GM21423 (cell line): ENCODE data around the gene KIAA1549.

ENCODE experiments used
- ATAC-seq: cut with Tn5 transposase; IDR thresholded peaks from one replicate; pipeline ENCODE4 v1.9.1; 2021; ENCODE audit warnings: mild to moderate bottlenecking, moderate library complexity; ENCODE audit not compliant: unreplicated experiment

The KIAA1549 gene

GRCh38 chr7:138861051-138861450 is 120.1 kb downstream of the KIAA1549 start:
- no peak for ATAC-seq

DNA sequence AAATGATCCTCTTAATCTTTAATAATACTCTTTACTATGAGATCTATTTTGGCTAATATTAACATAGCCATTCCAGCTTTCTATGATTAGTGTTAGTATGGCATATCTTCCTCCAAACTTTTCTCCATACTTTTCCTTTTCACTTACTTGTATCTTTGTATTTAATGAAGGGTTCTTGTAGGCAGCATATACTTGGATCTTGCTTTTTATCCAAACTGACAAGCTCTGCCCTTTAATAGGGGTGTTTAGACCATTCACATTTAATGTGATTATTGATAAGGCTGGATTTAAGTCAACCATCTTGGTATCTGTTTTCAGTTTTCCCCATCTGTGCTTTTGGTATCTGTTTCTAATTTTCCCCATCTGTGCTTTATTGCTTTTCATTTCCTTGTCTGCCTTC is 123.5 kb downstream of the KIAA1549 start:
- ATAC-seq = no peak

DNA sequence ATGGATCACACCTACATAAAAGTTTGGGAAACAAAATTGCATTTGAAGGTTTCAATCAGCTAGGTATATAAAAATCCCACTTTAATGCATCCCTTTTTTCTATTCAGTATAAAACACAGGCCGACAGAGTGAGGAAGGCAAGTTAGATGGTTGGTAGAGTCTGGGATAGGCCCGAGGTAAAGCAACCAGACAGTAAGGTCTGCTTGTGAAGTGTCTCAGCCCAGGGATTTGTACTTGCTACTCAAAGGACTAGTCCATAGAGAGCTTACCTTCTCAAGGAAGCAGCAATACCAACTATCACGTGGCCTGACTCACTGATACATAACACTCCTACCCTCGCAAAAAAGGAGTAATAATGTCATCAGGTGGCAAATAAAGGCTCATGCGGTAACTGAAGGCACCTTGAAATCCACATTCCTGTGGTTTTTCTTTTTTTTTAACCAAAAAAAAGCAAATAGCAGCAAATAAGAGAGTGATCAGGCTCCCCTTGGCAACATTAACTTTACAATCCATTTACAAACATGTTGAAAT is 127.0 kb downstream of the KIAA1549 start:
- no peak for ATAC-seq

DNA sequence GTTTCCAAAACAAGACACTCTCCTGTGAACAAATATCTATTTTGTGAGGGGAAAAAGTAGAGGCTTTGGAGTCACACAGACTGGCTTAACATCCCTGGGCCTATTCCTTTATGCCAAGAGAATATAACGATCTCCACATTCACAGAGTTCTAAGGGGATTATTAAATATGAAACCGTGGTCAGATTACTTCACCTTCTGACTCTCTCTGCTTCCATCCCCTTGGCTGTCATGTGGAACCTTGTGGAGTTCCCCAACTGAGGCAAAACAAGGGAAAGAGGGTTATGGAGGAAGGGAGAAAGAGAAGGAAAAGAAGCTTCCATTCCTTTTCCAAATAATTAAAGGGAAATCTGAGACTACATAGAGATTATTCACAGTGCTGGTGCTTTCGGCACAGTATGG is 127.7 kb downstream of the KIAA1549 start:
- no peak for ATAC-seq

GRCh38 chr7:138852469-138852868 is 128.7 kb downstream of the KIAA1549 start:
- ATAC-seq = no peak

DNA sequence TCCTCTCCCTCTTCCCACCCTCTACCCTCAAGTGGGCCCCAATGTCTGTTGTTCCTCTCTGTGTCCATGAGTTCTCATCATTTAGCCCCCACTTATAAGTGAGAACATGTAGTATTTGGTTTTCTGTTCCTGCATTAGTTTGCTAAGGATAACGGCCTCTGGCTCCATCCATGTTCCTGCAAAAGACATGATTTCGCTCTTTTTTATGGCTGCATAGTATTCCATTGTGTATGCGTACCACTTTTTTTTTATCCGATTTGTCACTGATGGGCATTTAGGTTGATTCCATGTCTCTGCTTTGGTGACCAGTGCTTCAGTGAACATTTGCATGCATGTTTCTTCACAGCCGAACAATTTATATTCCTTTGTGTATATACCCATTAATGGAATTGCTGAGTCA is 131.5 kb downstream of the KIAA1549 start:
- ATAC-seq = no peak

DNA sequence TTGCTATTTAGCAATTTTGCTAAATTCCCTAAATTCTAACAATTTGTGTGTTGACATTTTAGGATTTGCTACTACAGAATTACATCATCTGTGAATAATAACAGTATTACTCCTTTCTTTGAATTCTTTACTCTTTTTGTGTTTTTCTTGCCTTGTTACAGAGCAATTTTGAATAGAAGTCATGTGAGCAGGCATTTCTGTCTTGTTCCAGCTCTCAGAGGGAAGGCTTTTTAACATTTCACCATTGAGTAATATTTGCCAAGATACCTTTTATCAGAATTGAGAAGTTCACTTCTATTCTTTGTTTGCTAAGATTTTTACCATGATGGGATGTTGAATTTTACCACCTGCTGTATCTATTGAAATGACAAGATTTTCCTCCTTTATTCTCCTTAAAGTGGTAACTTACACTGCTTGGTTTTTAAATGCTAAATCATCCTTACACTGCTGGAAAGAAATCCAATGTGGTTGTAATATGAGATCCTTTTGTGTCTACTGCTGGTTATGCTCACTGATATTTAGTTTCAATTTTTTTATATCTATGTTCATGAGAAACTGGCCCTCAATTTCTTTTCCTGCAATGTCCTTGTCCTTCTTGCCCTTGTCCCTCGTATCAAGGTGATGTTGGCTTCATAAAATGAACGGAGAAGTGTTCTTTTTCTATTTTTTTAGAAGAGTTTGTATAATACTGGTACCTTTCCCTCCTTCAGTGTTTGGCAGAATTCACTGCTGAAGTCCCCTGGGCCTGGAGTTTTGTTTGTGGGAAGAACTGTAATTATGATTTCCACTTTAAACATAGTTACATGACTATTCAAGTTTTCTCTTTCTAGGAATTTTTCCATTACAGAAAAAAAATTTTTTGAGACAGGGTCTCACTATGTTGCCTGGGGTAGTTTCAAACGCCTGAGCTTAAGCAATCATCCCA is 132.9 kb downstream of the KIAA1549 start:
- ATAC-seq = no peak

GRCh38 chr7:138845711-138846110 is 135.5 kb downstream of the KIAA1549 start:
- no peak for ATAC-seq

DNA sequence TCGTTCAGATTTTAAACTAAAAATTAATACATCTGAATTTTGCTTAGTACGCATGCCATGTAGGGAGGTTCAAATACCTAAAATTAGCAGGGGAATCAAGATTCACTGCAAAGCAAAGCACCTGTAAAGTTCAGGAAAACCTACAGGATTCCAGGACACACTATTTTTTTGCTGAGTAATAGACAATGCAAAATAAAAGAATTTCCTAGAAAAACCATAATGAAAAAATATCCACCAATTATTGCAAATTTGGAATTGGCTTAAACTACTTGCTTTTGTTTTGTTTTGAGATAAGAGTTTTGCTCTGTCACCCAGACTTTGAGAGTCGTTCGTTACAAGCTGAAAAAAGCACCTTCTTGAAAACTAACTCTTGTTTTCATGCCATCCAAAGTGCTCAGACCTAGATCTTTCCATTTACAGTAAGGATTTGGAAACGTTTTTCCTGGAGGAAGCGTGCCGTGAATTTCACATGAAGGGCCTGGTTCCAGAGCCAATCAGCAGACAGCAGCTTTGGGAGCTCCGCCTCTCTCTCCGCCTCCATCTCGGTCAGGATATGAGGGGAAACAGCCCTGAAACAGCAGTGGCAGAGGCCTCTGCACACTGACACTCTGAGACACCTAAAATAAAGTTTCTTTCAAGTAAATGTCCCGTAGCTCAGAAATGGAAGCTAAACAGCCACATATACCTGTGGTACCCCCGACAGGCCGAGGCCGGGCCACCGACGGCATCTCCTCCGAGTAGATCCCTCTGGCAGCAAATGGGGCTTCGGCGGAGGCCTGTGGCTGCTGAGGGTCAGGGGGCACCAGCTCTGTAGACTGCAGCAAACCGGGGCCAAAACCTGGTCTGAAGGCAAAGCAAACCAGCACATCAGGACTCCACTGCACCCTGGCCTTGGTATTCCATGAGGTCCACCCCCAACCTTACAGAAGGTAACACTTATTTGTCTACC is 137.3 kb downstream of the KIAA1549 start:
- no peak for ATAC-seq

DNA sequence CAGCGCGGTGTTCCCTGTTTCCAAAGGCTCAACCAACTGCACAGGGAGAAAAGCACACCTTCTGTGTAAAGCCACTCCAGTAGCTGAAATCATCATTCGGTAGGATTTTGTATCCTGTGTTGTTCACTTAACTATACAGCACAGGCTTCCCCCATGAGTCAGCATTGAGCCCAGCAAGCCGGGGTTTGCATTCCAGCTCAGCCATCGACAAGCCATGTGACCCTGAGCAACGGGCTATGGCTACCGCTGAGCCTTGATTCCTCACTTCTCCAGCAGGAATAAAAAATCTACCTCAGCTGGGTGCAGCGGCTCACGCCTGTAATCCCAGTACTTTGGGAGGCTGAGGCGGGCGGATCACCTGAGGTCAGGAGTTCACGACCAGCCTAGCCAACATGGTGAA is 139.1 kb downstream of the KIAA1549 start:
- ATAC-seq = no peak

DNA sequence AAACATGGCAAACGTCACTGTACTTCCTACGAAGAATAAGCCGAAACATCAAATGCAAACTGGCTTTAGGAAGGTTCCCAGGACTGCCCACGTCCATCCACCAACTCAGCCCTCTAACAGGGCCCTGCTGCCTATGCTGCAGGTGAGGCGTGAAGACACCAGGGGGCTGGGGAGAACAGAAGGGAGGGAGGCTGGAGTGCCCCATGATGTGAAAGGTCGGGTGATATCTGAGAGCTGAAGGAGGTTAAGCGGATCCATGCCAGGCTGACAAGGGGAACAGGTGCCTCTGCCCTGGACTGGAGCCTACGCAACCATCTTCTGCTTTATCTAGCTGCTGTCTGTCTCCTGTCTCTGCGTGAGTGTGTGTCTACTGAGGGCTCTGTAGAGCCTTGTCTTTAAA is 143.0 kb downstream of the KIAA1549 start:
- ATAC-seq = no peak

- no peak for ATAC-seq
These were observed 143.6 kb downstream of the KIAA1549 start for GRCh38 chr7:138837627-138838026.

- ATAC-seq = no peak
These were observed 146.1 kb downstream of the KIAA1549 start for GRCh38 chr7:138835087-138835486.

DNA sequence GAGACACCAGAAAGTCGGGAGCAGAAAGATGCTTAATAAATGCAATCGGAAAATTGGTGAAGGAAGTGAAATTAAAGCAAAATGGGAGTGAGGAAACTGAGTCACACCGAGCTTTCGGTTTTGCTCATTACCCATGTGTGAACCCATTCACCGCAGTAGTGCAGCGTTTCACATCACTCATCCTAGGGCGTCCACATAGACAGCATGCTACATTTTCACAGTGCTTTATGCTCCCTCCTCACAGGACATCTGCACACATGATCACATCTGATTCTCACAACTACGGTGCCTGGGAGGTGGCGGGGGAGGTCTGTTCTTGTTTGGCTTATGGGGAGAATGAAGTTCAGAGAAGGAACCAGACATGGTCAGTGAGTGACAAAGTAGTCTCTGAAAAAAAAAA is 146.6 kb downstream of the KIAA1549 start:
- no peak for ATAC-seq

DNA sequence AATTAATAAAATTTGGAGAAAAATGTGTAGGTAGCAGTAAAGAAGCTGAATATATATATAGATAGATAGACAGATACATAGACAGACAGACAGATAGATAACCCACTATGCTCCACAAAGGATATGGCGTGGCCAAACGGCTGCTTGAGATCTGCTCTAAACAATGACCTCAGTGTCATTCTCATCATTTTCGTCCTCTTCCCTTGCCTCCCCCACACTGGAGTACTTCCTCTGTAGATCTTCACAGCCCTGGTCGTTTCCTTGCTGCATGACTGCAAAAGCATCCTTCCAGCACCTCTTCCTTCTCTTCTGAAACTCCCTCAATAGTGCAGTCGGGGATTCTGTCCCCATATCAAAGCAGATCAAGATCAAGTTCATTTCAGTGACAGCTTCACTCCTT is 147.6 kb downstream of the KIAA1549 start:
- ATAC-seq = no peak

DNA sequence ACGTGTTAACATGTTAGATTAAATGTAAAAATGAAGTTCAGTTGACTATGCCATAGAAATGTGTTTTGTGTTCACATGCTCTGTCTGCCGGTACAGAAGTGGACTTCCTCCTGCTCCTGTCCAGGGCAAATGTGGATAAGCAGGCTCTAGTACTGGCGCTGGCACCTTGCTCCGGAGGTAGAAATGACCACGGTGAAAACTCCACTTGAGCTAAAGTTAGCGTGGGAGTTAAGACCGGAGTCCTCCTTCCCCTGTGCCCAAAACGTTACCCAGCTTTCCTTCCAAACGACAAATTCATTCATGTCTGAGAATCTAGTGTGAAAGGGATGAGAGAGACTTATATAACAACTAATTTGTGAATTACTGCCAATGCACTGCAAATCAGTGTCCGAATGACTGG is 148.2 kb downstream of the KIAA1549 start:
- no peak for ATAC-seq

GRCh38 chr7:138829335-138829734 is 151.9 kb downstream of the KIAA1549 start:
- ATAC-seq = no peak

DNA sequence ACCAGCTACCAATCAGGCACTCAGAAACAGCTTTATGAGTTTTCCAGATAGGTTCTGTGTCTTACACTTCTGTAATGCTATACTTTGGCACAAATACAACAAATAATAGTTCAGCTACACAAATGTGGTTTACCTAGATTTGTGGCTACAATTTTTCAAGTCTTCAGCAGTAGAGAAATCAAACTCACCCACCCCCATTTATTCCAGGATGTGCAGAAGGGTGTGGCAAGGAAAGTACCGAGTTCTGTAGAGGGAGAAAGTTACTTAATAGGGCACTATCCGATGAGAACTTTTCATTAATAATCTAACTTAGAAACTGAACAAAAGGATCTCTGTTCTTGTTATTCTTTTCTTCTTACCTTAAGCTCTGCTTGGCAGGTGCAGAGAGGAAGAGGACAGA is 152.9 kb downstream of the KIAA1549 start:
- ATAC-seq = no peak

DNA sequence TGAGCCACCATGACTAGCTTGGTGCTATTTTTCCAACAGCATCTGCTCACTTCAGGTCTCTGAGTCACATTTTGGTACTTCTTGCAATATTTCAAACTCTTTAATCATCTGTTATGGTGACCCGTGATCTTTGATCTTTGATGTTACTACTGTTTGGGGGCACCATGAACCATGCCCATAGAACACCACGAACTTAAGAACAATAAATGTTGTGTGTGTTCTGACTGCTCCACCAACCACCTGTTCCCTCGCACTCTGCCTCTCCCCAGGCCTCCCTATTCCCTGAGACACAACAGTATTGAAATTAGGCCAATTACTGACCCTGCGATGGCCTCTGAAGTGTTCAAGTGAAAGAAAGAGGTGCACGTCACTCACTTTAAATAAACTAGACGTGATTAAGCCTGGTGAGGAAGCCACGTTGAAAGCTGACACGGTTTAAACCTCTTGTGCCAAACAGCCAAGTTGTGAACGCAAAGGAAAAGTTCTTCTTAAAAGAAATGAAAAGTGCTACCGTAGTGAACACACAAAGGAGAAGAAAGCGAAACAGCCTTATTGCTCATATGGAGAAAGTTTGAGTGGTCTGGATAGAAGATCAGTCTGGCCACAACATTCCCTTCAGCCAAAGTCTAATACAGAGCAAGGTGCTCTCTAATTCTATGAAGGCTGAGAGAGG is 156.0 kb downstream of the KIAA1549 start:
- ATAC-seq = no peak

DNA sequence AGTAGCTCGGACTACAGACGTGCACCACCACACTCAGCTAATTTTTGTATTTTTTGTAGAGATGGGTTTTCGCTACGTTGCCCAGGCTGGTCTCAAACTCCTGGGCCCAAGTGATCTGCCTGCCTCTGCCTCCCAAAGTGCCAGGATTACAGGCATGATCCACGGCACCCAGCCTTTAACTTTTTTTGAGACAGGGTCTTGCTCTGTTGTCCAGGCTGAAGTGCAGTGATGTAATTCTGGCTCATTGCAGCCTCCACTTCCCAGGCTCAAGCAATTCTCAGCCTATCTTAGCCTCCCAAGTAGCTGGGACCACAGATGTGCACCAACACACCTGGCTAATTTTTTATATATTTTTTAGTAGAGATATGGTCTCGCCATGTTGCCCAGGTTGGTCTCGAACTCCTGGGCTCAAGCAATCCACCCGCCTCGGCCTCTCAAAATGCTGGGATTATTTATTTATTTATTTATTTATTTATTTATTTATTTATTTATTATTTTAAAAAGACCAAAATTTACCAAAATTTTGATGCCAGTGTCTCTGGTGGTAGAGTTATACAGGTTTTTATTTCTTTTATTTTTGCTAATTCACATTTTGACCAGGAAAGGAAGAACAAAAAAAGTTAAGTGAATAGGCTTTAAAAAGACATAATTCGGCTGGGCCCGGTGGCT is 158.2 kb downstream of the KIAA1549 start:
- ATAC-seq = no peak
